ENCODE data around the gene LRP1B.

DNA sequence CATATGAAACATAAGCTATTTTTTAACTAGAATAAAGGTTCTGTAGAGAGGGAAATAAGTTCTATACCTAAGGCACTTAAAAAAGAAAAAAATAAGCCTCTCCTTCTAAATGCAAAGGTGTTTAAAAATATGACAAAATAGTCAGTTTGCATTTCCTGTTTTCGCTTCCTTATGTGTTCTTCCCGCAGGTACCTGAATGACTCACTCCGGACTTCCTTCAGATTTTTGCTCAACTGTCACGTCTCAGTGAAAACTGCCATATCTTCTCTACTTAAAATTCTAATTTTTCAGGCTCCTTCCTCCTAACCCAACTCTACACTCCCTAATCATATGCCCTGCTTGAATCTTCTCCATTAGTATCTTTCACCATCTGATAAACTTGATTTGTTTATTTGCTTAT lies 1333.1 kb downstream of the LRP1B start:
- TF ChIP-seq POLR2AphosphoS5 (IDR thresholded peaks at IDR 0.05), result no peak
- TF ChIP-seq POLR2A (IDR thresholded peaks at IDR 0.05), result no peak
- no peak for TF ChIP-seq CTCF (IDR thresholded peaks at IDR 0.05)
